H1 (cell line): Measurements from ENCODE around the gene SEZ6L. TPM values are rescaled to one million over a fixed set of nuclear protein-coding genes. Genes with fewer than 3 reads are reported as not detected.

ENCODE experiments used
- CTCF ChIA-PET: fragments of 300-600 bp; sonication (Branson Sonifier 250); formaldehyde crosslinking; loops from one replicate; lab custom pipeline; 2021; ENCODE audit not compliant: partially characterized antibody; lab: Charles Lee
- POLR2A ChIA-PET: fragments of 300-600 bp; sonication (Branson Sonifier 250); formaldehyde crosslinking; loops from one replicate; lab custom pipeline; 2021; ENCODE audit warnings: inconsistent platforms; ENCODE audit not compliant: partially characterized antibody; lab: Charles Lee
- DNase-seq, 2 experiments: peaks; one replicate each; pipeline versions ENCODE4 v3.0.0 to v3.0.0-alpha.2; 2010 to 2022; ENCODE audit warnings: low spot score in 2 of 2, low read depth in 1 of 2, mixed read lengths in 1 of 2
- FAIRE-seq: peaks from 2 replicates; lab custom pipeline; 2011; peaks lifted over from hg19 to GRCh38; lab: Jason Lieb, UNC
- H2AFZ ChIP-seq: 2 replicates; pipeline ENCODE4 v1.8.1; 2012; ENCODE audit warnings: low read length, inconsistent platforms
- H2AK5ac ChIP-seq: 2 replicates; pipeline ENCODE4 v1.6.1; 2013; ENCODE audit warnings: low read depth, low read length
- H2BK120ac ChIP-seq: replicated peaks from 2 replicates; pipeline ENCODE3; 2013; ENCODE audit warnings: low read depth, low read length, inconsistent platforms
- H2BK12ac ChIP-seq: 2 replicates; pipeline ENCODE4 v1.6.1; 2013; ENCODE audit warnings: low read depth, low read length
- H2BK15ac ChIP-seq: 2 replicates; pipeline ENCODE4 v1.6.1; 2013; ENCODE audit warnings: low read length
- H2BK20ac ChIP-seq: 2 replicates; pipeline ENCODE4 v1.6.1; 2013; ENCODE audit warnings: low read length
- H2BK5ac ChIP-seq: 2 replicates; pipeline ENCODE4 v1.6.1; 2013; ENCODE audit warnings: low read depth, low read length
- H3K14ac ChIP-seq: 2 replicates; pipeline ENCODE4 v1.6.1; 2013; ENCODE audit warnings: inconsistent platforms; ENCODE audit not compliant: insufficient read length
- H3K18ac ChIP-seq: 2 replicates; pipeline ENCODE4 v1.6.1; 2013; ENCODE audit warnings: low read length; ENCODE audit errors: extremely low read depth
- H3K23ac ChIP-seq: 2 replicates; pipeline ENCODE4 v1.6.1; 2013; ENCODE audit warnings: inconsistent platforms; ENCODE audit not compliant: insufficient read length
- H3K23me2 ChIP-seq: 2 replicates; pipeline ENCODE4 v1.6.1; 2013; ENCODE audit warnings: low read depth, low read length
- H3K27ac ChIP-seq: 2 replicates; pipeline ENCODE4 v1.6.1; 2011; ENCODE audit warnings: low read depth, low read length, inconsistent platforms
- H3K27me3 ChIP-seq, 4 experiments: replicated peaks in 1 of 4; 1 replicate in 1 of 4; 2 replicates in 3 of 4; pipeline versions ENCODE4 v1.6.1 to v1.8.1; 2011 to 2013; ENCODE audit warnings: low read length in 3 of 4, mild to moderate bottlenecking in 3 of 4, inconsistent platforms in 2 of 4, mixed read lengths in 2 of 4, moderate library complexity in 1 of 4; ENCODE audit not compliant: control insufficient read depth in 3 of 4, insufficient read depth in 3 of 4; ENCODE audit errors: extremely low read depth in 1 of 4
- H3K36me3 ChIP-seq, 4 experiments: 2 replicates each; pipeline versions ENCODE4 v1.6.1 to v1.8.1; 2011 to 2013; ENCODE audit warnings: mild to moderate bottlenecking in 4 of 4, low read length in 3 of 4, moderate library complexity in 2 of 4, control low read depth in 1 of 4, inconsistent platforms in 1 of 4; ENCODE audit not compliant: insufficient read depth in 4 of 4, control insufficient read depth in 2 of 4
- H3K4ac ChIP-seq: replicated peaks from 2 replicates; pipeline ENCODE3; 2013; ENCODE audit warnings: low read length, low read depth, mixed read lengths, inconsistent platforms; ENCODE audit not compliant: insufficient read length
- H3K4me1 ChIP-seq, 4 experiments: replicated peaks in 1 of 4; 1 replicate in 1 of 4; 2 replicates in 3 of 4; pipeline versions ENCODE4 v1.6.1 to v1.8.1; 2011 to 2013; ENCODE audit warnings: low read length in 3 of 4, inconsistent platforms in 2 of 4, mixed read lengths in 1 of 4; ENCODE audit not compliant: insufficient read depth in 4 of 4, control insufficient read depth in 3 of 4
- H3K4me2 ChIP-seq, 2 experiments: 2 replicates each; pipeline versions ENCODE4 v1.6.1 to v1.8.1; 2011 to 2013; ENCODE audit warnings: low read depth in 2 of 2, low read length in 2 of 2, control low read depth in 1 of 2, inconsistent platforms in 1 of 2, mild to moderate bottlenecking in 1 of 2; ENCODE audit not compliant: insufficient read depth in 1 of 2
- H3K4me3 ChIP-seq, 4 experiments: fragments of 200-600, 300-600 bp in 1 of 4; sonication (generic), shearing (Covaris generic), sonication (Bioruptor Twin) in 1 of 4; 2 replicates each; pipeline versions ENCODE4 v1.5.1 to v1.8.1; 2011 to 2016; ENCODE audit warnings: low read length in 4 of 4, low read depth in 3 of 4, control low read depth in 2 of 4, inconsistent platforms in 2 of 4, mild to moderate bottlenecking in 2 of 4, mixed read lengths in 1 of 4, moderate library complexity in 1 of 4; ENCODE audit not compliant: insufficient read depth in 2 of 4; ENCODE audit errors: extremely low read depth in 1 of 4
- H3K56ac ChIP-seq: replicated peaks from 2 replicates; pipeline ENCODE3; 2013; ENCODE audit warnings: low read depth, mild to moderate bottlenecking, mixed read lengths, low read length, inconsistent platforms; ENCODE audit not compliant: insufficient read length
- H3K79me1 ChIP-seq: 2 replicates; pipeline ENCODE4 v1.6.1; 2013; ENCODE audit warnings: low read depth, low read length, control low read depth
- H3K79me2 ChIP-seq, 2 experiments: 2 replicates each; pipeline versions ENCODE4 v1.6.1 to v1.8.1; 2012 to 2013; ENCODE audit warnings: low read length in 2 of 2, mild to moderate bottlenecking in 2 of 2, inconsistent platforms in 1 of 2; ENCODE audit not compliant: insufficient read depth in 2 of 2, control insufficient read depth in 1 of 2
- H3K9ac ChIP-seq, 4 experiments: replicated peaks in 1 of 4; 1 replicate in 1 of 4; 2 replicates in 3 of 4; pipeline versions ENCODE4 v1.6.1 to v1.8.1; 2011 to 2013; ENCODE audit warnings: low read depth in 3 of 4, low read length in 3 of 4, control low read depth in 2 of 4, mild to moderate bottlenecking in 2 of 4, moderate library complexity in 2 of 4, inconsistent platforms in 1 of 4; ENCODE audit errors: extremely low read depth in 1 of 4
- H3K9me3 ChIP-seq, 2 experiments: 2 replicates each; pipeline versions ENCODE4 v1.6.1 to v1.8.1; 2012 to 2013; ENCODE audit warnings: mild to moderate bottlenecking in 2 of 2, moderate library complexity in 2 of 2, control low read depth in 1 of 2, inconsistent platforms in 1 of 2, low read depth in 1 of 2, low read length in 1 of 2, mixed read lengths in 1 of 2; ENCODE audit not compliant: insufficient read depth in 2 of 2
- H4K20me1 ChIP-seq, 2 experiments: replicated peaks in 1 of 2; 2 replicates each; pipeline versions ENCODE3 to v1.8.1; 2011 to 2013; ENCODE audit warnings: inconsistent platforms in 2 of 2, low read length in 2 of 2, mild to moderate bottlenecking in 1 of 2; ENCODE audit not compliant: insufficient read depth in 2 of 2, control insufficient read depth in 1 of 2
- H4K5ac ChIP-seq: 2 replicates; pipeline ENCODE4 v1.6.1; 2013; ENCODE audit warnings: low read length, low read depth, mixed read lengths, inconsistent platforms; ENCODE audit not compliant: insufficient read length
- H4K8ac ChIP-seq: 2 replicates; pipeline ENCODE4 v1.8.0; 2013; ENCODE audit warnings: mild to moderate bottlenecking, moderate library complexity, low read length, inconsistent platforms; ENCODE audit not compliant: insufficient read depth; ENCODE audit errors: extremely low read depth
- H4K91ac ChIP-seq: replicated peaks from 2 replicates; pipeline ENCODE3; 2013; ENCODE audit warnings: low read length, mixed read lengths, inconsistent platforms; ENCODE audit not compliant: insufficient read length
- CHD2 ChIP-seq: IDR thresholded peaks from 2 replicates; pipeline ENCODE4 v1.6.1; 2012; ENCODE audit warnings: low read length, improper control_type of control experiment
- FOSL1 ChIP-seq: IDR thresholded peaks from 2 replicates; pipeline ENCODE4 v1.6.1; 2011; ENCODE audit warnings: mild to moderate bottlenecking, low read depth, low read length, moderate library complexity; ENCODE audit not compliant: insufficient read depth
- MAX ChIP-seq: IDR thresholded peaks from 2 replicates; pipeline ENCODE4 v1.6.1; 2012; ENCODE audit warnings: inconsistent platforms
- POLR2A ChIP-seq, 2 experiments: IDR thresholded peaks; 1 replicate in 1 of 2; 2 replicates in 1 of 2; pipeline ENCODE4 v1.6.1; 2011; ENCODE audit warnings: low read depth in 2 of 2, low read length in 2 of 2, mild to moderate bottlenecking in 2 of 2; ENCODE audit errors: control extremely low read depth in 1 of 2
- RAD21 ChIP-seq, 2 experiments: IDR thresholded peaks in 1 of 2; conservative IDR thresholded peaks in 1 of 2; 2 replicates each; pipeline ENCODE4 v1.6.1; 2011; ENCODE audit warnings: low read depth in 2 of 2, low read length in 2 of 2, improper control_type of control experiment in 1 of 2, inconsistent platforms in 1 of 2, mild to moderate bottlenecking in 1 of 2, moderate library complexity in 1 of 2
- SRF ChIP-seq: IDR thresholded peaks from 2 replicates; pipeline ENCODE4 v1.6.1; 2011; ENCODE audit warnings: mild to moderate bottlenecking, low read depth, low read length, moderate library complexity
- WGBS, 2 experiments: shearing (Covaris generic) in 1 of 2; methylation state at CpG; one replicate each; pipeline versions ENCODE4 v1.1.6 to v1.1.7; 2013 to 2015; ENCODE audit warnings: low lambda C conversion rate in 2 of 2, mixed read lengths in 2 of 2, inconsistent platforms in 1 of 2, low coverage in 1 of 2, missing lambda C conversion rate in 1 of 2; ENCODE audit not compliant: insufficient replicate concordance in 2 of 2, insufficient coverage in 1 of 2, insufficient read length in 1 of 2; ENCODE audit errors: extremely low coverage in 1 of 2, missing lambda C conversion rate in 1 of 2; 5-methylcytosine and 5-hydroxymethylcytosine counted together
- polyA plus RNA-seq, 7 experiments: library from polyadenylated mRNA; depleted of rRNA in 3 of 7; stranded (reverse) in 5 of 7; unstranded in 2 of 7; fragments of >200 nt in 5 of 7; fragments of 200-250 nt in 2 of 7; gene quantifications; 1 replicate in 5 of 7; 2 replicates in 1 of 7; 4 replicates in 1 of 7; pipeline versions ENCODE4 v1.2.1 to v1.2.3, GENCODE V29; 2011 to 2013; ENCODE audit warnings: missing spikeins in 2 of 7, mixed read lengths in 2 of 7
- total RNA-seq: library from RNA; stranded (reverse); fragmentation: NEBNext Ultra II Directional; extraction: Animal tissue kit (Norgen Biotek cat#: 25700); gene quantifications from 2 replicates; pipeline ENCODE4 v1.2.1, GENCODE V29; 2021

SEZ6L gene
- total and polyA plus RNA-seq, 2 of the 8 experiments (the other 6 are each of a cell fraction or from before 2014, with no cell fraction given): 0.06 to 0.33 TPM

GRCh38 chr22:26238596-26238995 is 69.3 kb downstream of the SEZ6L start:
- POLR2A ChIA-PET: no interaction called here

More at GRCh38 chr22:26238596-26238995, 69.3 kb downstream of the SEZ6L start:
- H2BK15ac ChIP-seq: no peak overlapping the region
- no peak overlapping the region for H2BK5ac ChIP-seq
- H3K27ac ChIP-seq: no peak overlapping the region
- no peaks in the 10 kb centered on the region for H3K79me2 ChIP-seq
- no peak overlapping the region for H2AFZ ChIP-seq
- no peak overlapping the region for H2BK20ac ChIP-seq
- no peak overlapping the region for H3K18ac ChIP-seq
- no peak overlapping the region for H3K4me2 ChIP-seq
- TF ChIP-seq MAX (no peak), RAD21 (IDR thresholded peaks at IDR 0.05 in 1 of 2, conservative IDR thresholded peaks at IDR 0.05 in 1 of 2; ENCODE audit: low read depth in 2 of 2, low read length in 2 of 2) (no peak), SRF (no peak), CHD2 (no peak), POLR2A (IDR thresholded peaks at IDR 0.05; ENCODE audit: control extremely low read depth in 1 of 2, low read depth in 2 of 2, low read length in 2 of 2) (no peak), FOSL1 (no peak)
- TF ChIP-seq, all 59 proteins: peak for 0
- H4K8ac ChIP-seq: no peak overlapping the region
- H4K5ac ChIP-seq: no peak overlapping the region
- H2AK5ac ChIP-seq: no peak overlapping the region
- H3K14ac ChIP-seq: no peak overlapping the region
- no peaks in the 10 kb centered on the region for H3K79me1 ChIP-seq
- no peak overlapping the region for H3K9ac ChIP-seq
- H2BK12ac ChIP-seq: no peak overlapping the region
- FAIRE-seq: no peak
- no peaks in the 10 kb centered on the region; a peak in 1 of 7 replicates for H3K27me3 ChIP-seq
- no peak overlapping the region for H3K23ac ChIP-seq
- H2BK120ac ChIP-seq: no peak overlapping the region
- WGBS, 2 experiments: 88% methylated on average over 3 of the region's 3 CpGs; no CpG with 5 or more reads in 1 of the 2 experiments
- CTCF ChIA-PET: interaction anchor here (1.0 kb wide), 1 partner anchor 86 kb away, joined by 3 read pairs; no protein-coding TSS in a partner anchor
- no peak overlapping the region for H4K91ac ChIP-seq
- H3K23me2 ChIP-seq: no peaks in the 10 kb centered on the region; the same call in 1 of the 2 replicates
- no peaks in the 10 kb centered on the region for H3K36me3 ChIP-seq
- no peaks in the 10 kb centered on the region for H3K4me1 ChIP-seq
- H4K20me1 ChIP-seq: no peaks in the 10 kb centered on the region
- no peak overlapping the region for H3K56ac ChIP-seq
- no peak overlapping the region for H3K4ac ChIP-seq
- no peak for DNase-seq
- H3K9me3 ChIP-seq: no peaks in the 10 kb centered on the region
- H3K4me3 ChIP-seq: no peak overlapping the region
